HG02852 (cell line): ENCODE results near the gene PPP1R14C.
"Not testable (repeated sequence)": the region's sequence is repeated elsewhere in the genome, so short reads cannot be mapped to it uniquely, and the experiment has no call there.

Source experiments
- ATAC-seq: cut with Tn5 transposase; IDR thresholded peaks from one replicate; pipeline ENCODE4 v1.9.1; 2021; ENCODE audit warnings: mild to moderate bottlenecking, moderate library complexity; ENCODE audit not compliant: unreplicated experiment

The PPP1R14C gene

DNA sequence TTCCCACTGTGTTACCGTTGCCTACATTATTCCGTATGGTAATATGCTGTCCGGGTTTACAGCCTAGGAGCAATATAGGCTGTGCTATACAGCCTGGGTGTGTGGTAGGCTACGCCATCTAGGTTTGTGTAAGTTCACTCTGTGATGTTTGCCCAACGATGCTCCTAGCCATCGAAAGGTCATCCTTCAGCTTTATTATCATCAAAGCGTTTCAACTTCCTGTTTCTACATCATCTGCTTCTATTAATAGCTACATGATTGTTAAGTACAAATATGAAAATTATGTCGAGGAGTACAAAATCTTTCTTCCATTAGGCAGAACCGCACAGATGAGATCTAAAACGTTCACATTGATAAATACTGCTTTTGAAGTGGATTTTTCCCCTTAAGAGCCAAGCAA lies 69.9 kb downstream of the PPP1R14C start:
- ATAC-seq: no peak

DNA sequence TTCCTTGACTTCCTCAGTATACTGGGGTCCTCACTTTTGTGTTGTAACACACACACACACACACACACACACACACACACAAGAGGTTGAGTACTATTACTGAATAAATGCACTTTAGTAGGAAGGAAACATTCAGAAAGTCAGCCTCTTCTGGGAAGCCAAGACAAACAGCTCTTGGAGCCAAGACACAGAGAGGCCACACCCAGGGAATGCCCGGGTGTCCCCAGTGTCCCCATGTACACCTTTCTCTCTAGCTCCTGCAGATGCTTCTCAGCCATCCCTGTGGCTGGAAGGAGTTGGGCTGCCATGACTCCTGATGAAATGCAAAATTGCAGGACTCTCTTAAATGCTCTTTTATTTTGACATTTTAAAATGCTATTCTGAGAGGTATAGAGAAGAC lies 70.5 kb downstream of the PPP1R14C start:
- no peak for ATAC-seq

DNA sequence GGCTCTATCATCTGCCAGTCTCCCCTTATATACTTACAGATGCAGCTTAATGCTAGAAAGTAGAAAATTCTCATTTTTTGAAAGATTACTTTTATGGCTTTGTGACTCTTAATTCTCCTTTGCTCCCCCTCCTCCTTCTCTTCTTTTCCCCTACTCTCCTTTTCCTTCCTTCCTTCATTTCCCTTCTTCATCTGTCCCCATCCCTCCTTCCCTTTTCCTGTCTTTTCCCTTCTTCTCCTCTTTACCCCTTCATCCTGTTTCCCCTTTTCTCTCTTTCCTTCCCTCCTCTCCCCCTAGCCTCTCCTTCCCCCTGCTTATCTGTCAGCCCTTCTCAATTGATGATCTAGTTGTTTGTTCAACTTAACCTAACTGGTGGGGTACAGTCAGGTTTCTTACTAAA lies 71.5 kb downstream of the PPP1R14C start:
- no peak for ATAC-seq

DNA sequence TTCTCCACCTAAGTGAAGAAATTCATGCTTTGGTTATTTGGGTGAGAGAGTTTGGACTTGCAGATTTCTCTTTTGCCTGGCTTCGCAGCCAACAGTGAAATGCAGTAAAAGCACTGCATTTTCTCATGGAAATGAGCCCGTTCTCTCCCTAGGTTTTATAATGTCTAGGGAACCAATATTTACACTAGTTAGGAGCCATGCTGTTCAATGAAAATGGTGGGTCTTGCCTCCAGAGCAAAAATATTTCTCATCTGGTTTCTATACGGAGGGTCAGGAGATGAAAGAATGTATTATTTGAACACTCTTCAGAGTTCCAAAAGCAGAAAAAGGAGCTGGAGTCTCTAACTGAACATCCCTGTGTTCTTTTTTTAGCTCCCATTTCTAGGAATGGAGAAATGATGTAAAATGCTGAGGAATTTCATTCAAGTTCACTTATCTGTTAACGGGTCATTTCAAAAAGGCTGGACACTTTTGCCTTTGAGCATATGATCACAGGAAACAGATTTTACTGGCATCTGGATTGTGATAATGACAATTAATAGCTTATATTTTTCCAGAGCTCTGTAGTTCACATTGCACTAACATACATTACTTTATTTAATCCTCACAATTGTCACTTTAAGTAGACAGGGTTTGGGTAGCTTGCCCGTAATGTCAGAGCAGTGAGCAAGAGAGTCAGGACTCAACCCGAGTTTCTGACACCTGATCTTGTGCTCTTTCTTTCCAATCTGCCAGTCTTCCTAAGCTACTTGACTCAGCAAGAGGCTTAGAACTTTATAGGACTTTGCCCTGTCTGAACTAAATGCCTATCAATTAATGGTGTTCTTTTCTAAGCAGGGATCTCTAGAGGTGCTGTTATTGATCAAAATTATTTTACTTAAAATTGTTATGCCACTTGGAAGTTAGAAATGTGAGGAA lies 78.0 kb downstream of the PPP1R14C start:
- no peak for ATAC-seq

DNA sequence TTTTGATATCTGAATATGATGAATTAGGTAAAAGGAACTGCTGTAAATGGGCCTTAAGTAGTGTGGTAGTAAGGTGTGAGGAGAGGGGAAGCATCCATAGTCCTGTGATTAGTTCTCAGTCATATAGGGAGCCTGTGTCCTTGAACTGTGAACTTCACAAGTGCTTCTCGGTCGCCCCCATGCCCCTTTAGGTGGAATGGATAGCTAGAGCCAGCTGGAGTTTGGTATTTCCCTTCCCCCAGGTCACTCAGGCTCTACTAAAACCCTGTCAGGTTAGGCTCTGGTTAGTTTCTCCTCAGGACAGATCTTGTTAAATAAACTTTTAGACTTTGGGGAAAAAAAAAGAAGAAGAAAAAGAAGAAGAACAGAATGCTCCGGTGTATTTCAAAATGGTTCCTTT lies 82.0 kb downstream of the PPP1R14C start:
- ATAC-seq: no peak

DNA sequence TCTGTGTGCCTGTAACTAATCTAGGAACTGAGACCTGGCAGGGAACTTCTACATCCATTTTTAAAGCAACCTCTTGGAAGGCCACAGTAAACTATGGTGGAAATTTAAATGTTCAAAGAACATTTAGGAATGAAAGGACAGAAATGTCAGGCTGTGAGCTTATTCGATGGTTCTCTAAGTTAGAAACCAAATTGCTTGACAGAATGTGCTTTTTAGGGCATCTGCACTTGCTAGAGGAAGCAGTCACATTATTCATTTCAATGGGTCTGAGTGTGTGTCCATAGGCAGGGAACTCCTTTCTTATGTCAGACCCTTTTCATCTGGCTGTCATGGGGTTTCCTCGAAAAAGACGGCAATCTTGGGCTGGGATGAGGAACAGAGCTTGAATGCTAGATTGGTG lies 84.4 kb downstream of the PPP1R14C start:
- ATAC-seq: no peak

DNA sequence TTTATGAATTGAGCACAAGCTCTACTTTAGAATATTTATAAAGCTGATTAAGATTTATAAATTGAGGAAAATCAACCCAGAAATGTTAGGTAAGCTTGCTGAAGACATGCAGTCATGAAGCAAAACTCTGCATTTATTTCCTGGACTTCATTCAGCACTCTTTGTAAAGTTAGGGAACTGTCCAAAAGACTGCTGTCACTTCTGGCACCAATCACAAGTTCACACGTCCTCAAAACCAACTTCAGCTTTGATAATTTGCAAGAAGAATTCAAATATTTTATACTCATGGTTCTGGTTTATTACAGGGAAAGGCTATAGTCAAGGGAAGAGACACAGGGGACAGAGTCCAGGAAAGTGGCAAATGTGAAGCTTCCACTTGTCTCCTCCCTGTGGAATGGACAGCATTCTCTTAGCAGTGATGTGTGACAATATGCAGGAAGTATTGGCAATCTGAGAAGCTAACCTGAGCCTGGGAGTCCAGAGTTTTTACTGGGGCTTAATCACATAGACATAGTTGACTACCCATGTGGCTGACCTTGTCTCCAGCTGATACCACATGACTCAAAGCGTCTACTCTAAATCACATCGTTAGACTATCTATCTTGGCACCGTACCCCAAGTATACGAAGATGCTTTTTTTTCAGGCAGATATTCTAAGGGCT lies 85.4 kb downstream of the PPP1R14C start:
- ATAC-seq: no peak

DNA sequence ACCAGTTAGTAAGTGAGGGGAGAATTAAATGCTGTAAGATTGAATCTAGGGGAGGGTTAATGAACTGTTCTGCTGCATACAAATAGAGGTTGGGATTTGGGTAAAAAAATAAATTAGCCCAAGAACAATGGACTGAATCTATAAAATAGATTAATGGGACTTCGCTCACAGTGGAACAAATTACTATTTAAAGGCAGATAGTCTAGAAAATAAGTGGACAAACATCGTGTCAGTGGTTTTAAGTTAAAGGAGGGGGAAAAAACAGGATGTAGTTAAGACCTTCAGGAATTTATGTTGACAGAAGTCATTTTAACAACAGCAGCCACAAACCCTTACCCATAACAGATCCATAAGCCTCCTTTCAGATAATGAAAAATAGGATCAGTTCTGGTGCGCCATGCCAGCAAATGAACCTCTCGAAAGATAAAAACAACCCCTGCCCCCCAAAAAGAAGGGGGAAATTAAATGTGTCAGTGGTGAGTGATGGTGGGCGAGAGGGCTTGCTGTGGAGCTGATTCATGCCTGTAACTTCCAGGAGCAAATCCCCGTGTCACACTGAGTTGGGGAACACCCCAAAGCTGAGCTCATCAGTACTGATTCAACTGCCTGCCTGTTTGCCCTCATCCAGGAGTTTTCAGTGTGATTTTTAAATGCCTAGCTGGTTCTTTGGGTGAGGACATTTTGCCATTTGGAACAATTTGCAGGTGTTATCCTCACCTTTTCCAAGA lies 86.8 kb downstream of the PPP1R14C start:
- no peak for ATAC-seq

DNA sequence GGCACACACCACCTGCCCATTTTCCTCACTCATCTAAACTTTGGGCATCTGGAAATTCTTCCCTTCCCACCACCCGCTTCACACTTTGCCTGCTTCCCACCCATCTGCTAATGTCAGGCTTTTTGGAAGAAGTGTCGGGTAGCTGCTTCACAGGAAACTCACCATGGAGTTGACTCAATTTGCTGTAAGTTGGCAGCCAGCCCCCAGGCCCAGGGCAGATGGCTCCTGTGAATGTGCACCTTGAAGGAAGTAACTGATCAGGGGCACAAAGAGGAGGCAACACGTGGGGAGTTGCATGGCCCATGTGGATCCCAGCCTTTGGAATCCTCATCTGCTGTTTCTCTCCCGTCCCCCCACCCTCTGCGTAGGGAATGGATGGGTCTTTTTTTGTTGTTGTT lies 87.3 kb downstream of the PPP1R14C start:
- no peak for ATAC-seq

DNA sequence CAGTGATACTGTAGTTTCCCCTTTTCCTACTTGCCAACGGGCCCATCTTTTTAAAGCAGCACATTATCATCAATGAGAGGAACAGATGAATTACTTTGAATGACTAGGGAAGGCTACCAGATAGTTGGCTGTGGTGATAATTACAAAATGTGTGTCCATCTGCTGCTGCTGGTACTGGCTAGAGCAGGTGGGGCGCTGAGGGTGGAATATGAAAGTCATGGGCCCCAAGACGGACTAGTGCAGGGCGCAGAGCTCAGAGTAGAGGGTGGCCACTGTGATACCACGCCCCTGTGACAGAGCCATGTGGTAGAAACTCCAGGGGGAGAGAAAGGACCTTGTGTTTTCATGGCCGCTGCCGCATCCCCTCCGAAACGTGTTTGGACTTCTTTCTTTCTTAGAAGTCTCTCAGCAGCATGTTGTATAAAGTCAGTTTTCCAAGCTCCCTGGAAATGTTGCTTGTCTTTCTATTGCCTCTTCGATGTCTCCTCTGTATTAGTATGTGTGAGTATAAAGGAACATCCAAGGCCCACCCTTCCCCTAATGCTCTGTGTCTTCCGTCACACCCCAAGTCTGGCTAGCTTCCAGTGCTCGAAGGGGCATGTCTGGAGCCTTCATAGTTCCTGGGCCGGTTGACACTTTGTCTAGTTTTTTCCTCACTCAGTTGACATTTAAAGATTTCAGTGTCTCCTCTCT lies 88.1 kb downstream of the PPP1R14C start:
- ATAC-seq: no peak

DNA sequence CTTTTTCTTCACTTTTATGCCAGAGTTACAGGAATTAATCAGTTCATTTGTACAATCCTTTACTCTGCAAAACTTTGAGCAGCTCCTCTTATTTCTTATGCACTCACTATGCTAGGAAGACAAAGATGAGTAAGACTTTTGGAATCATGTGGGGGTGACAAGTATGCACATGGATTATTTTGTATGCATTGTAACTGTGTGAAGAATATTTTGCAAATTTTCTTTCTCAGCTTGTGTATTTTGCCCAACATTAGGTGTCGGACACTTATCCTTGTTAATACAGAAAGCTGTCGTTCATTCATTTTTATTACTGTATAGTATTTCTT lies 88.6 kb downstream of the PPP1R14C start:
- ATAC-seq: no peak

DNA sequence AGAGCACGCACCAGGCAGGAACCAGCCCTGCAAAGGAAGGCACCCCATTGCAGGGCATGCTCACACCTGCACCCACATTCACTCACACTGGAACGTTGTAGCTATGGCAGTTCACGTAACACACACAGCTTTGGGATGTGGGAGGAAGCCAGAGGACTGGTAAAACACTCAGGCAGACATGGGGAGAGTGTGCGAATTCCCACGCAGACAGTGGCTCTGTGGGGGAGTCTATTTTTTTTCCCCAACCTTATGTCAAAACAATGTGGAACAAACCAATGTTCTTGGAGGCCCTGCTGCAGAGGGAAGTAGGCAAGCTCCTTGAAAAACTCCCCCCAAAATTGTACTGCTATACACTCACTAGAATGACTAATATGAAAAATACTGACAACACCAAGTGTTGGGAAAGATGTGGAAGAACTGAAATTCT lies 91.0 kb downstream of the PPP1R14C start:
- ATAC-seq: no peak

DNA sequence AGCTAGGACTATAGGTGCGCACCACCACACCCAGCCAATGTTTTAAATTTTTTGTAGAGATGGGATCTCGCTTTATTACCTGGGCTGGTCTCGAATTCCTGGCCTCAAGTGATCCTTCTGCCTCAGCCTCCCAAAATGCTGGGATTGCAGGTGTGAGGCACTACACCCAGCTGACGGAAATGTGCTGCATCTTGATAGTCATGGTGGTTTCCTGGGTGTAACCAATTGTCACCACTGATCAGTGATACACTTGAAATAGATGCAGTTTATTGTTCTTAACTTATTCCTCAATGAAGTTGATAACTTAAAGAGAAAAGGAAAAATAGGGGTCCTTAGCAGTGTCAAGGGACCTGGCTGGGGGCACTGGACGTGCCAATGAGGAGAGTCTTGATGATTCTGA lies 92.4 kb downstream of the PPP1R14C start:
- ATAC-seq: no peak

DNA sequence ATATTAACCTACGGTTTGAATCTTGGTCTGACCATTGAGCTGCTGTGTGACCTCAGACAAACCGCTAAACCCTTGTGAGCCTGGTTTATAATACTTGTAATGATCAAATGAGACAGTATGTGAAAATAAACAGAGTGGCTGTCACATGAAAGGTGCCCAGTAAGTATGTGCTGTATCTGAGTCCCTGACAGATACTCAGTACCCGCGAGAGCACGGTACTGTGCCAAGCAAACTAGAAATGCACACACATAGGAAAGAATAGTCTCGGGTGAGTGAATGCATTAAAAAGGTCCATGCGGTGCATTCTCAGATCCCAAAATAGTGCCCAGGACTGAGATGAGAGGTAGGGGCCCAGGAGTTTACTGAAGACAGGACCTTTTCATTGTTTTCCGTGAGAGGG lies 93.3 kb downstream of the PPP1R14C start:
- no peak for ATAC-seq

DNA sequence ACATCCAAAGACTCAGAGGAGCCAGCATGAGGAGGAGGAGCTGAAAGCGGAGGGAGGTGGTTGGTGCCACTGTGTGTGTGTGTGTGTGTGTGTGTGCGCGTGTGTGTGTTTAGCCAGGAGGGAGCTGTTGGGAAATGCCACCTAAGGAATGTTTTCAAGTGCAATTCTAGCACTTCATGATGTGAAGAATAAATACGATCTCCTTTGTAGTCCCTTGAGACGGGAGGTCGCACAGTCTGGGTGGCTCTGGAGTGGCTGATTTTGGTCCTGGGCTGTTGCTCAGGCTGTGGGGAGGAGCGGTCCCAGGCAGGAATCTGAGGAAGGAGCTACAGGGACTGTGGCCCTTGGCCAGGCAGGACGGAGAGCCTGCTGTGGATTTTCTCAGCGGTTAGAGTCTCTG lies 93.7 kb downstream of the PPP1R14C start:
- no peak for ATAC-seq

DNA sequence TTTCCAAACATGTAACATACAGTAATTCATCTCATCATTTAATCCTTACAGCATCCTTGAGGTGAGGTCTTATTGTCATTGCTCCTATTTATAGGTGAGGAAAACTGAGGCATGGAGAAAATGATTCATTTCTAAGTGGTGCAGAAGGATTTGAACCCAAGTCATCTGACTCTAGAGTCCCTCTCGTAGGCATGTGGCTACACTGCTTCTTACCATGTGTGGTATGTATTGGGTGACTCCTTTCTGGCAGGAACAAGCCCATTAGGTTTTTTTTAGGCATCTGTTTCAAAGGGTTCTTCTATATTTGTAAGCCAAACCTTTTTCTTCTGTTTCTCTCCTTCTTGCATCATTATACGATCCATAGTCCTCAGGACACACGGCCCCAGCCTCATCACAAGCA lies 94.8 kb downstream of the PPP1R14C start:
- no peak for ATAC-seq

DNA sequence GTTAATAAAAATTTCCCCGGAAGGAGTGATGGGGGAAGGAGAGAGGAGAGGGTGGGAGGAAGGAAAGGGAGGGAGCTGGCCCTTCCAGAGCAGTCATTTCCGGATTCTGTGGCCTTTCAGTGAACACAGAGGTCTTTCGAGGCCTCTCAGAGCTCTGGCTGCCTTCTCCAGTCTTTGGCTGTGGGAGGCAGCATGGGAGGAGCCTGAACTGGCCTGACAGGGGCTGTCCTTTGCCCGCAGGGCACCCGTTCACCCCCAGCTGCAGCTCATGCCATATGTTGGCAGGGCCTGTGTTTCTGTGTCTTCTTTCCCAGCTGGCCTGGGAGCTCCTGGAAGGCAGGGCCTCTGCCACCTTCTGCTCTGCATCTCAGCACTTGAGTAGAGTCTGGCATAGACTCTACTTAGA lies 95.5 kb downstream of the PPP1R14C start:
- no peak for ATAC-seq

DNA sequence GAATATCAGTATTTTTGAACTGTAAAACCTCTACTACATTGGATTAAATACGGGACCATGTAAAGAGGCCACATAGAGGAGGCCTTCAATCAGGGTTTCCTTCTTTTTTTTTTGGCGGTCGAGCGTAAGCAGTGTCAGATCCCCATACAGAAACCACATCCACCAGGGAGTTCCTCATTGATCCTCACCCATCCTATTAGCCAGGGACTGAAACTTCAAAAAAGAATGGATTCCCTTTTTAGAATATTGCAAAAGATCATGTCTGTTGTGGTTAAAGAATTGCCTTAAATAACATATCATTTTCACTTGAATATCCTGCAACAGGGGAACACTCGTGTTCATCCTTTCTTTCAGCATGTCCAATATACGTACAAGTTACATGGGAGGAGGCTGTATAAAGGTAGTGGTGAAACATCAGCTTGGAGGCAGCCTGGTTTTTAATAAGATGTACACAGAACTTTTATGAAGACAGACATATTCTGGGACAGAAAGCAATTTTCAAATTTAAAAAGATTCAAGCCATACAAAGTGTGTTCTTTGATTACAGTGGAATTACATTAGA lies 96.1 kb downstream of the PPP1R14C start:
- no peak for ATAC-seq

DNA sequence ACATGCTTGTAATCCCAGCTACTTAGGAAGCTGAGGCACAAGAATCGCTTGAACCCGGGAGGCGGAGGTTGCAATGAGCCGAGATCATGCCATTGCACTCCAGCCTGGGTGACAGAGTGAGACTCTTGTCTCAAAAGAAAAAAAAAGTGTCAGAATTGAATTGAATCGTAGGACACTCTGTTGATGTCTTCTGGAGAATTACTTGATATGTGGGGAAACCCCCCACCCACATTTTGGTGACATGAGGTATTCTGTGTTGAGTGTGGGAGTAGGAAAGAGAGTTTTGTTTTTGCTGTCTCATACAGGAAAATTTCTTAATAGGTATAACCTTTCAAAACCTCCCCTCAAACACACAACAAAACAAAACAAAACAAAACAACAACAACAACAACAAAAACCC lies 98.9 kb downstream of the PPP1R14C start:
- ATAC-seq: not testable (repeated sequence)

DNA sequence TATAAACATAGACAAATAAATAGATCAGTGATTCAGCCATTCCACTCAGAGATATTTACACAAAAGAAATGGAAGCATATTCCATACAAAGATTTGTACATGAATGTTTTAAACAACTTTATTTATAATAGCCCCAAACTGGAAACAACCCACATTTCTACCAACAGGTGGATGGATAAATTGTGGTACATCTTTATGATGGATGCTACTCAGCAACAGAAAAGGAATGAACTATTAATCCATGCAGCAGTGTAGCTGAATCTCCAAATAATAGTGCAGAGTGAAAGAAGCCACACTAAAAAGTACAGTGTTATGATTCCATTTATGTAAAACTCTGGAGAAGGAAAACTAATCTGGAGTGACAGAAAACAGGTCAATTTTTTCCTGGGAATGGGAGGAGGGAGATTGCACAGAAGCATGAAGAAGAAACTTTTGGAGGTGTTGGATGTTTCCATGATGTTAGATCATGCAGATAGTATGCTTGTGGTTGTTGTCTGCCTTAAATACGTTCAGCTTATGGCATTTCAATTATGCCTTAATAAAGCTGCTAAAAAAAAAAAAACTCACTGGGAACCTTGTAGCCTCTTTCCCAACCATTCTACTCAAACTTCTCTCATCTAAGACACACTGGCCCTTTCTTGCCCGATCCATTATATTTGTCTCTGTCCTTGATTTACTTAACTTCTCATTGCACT lies 100.9 kb downstream of the PPP1R14C start:
- no peak for ATAC-seq
